Stimulated activated memory B cell treated with anti-CD40 and anti-IgM and Interleukin-4, amounts not matched to agents 10 μg/mL and 1 μg/mL and 100 μg/mL, for 72 hours (primary cell): ENCODE measurements around the gene HDAC3.
A peak's percentile ranks its signal among the peaks of the same experiment; 100 is the strongest.

ENCODE experiments used
- ATAC-seq: fragments of 150-1000 bp; cut with Tn5 transposase; 2 replicates; pipeline ENCODE4 v1.10.0; 2021
- H3K27ac Mint-ChIP-seq: one replicate; pipeline ENCODE4 v1.8.0; 2022; ENCODE audit warnings: mild to moderate bottlenecking, mixed read lengths
- H3K27me3 Mint-ChIP-seq: one replicate; pipeline ENCODE4 v1.8.0; 2022; ENCODE audit warnings: mixed read lengths
- H3K36me3 Mint-ChIP-seq: one replicate; pipeline ENCODE4 v1.8.0; 2022; ENCODE audit warnings: mixed read lengths
- H3K4me1 Mint-ChIP-seq: one replicate; pipeline ENCODE4 v1.8.0; 2022; ENCODE audit warnings: mixed read lengths
- H3K4me3 Mint-ChIP-seq: one replicate; pipeline ENCODE4 v1.8.0; 2022; ENCODE audit warnings: mild to moderate bottlenecking, moderate library complexity, mixed read lengths
- H3K9me3 Mint-ChIP-seq: one replicate; pipeline ENCODE4 v1.8.0; 2022; ENCODE audit warnings: mixed read lengths

The HDAC3 gene

GRCh38 chr5:141608046-141608445 lies 28.6 kb downstream of the HDAC3 start:
- peak overlapping the region; percentile 85 for H3K27ac Mint-ChIP-seq
- H3K36me3 Mint-ChIP-seq = peaks cover 32% of the 10 kb centered on the region
- no peak for ATAC-seq
- no peaks in the 10 kb centered on the region for H3K27me3 Mint-ChIP-seq
- no peaks in the 10 kb centered on the region for H3K9me3 Mint-ChIP-seq
- no peak overlapping the region for H3K4me3 Mint-ChIP-seq
- peaks cover 83% of the 10 kb centered on the region for H3K4me1 Mint-ChIP-seq

- Mint-ChIP-seq H3K4me1 (peaks cover 78% of the 10 kb centered on the region), H3K4me3 (peak overlapping the region; percentile 45), H3K36me3 (peaks cover 20% of the 10 kb centered on the region), H3K27ac (peak overlapping the region; percentile 85), H3K27me3 (no peaks in the 10 kb centered on the region), H3K9me3 (no peaks in the 10 kb centered on the region)
- peak; percentile 100 for ATAC-seq
These were observed 30.9 kb downstream of the HDAC3 start for GRCh38 chr5:141605523-141606277.

- peak overlapping the region; percentile 33 for H3K4me3 Mint-ChIP-seq
- peaks cover 15% of the 10 kb centered on the region for H3K36me3 Mint-ChIP-seq
- no peaks in the 10 kb centered on the region for H3K9me3 Mint-ChIP-seq
- ATAC-seq = no peak
- peaks cover 81% of the 10 kb centered on the region for H3K4me1 Mint-ChIP-seq
- peak overlapping the region; percentile 65 for H3K27ac Mint-ChIP-seq
- no peaks in the 10 kb centered on the region for H3K27me3 Mint-ChIP-seq
These were observed 32.5 kb downstream of the HDAC3 start for GRCh38 chr5:141603923-141604717.

- Mint-ChIP-seq H3K27me3 (no peaks in the 10 kb centered on the region), H3K4me3 (no peak overlapping the region), H3K4me1 (peaks cover 77% of the 10 kb centered on the region), H3K9me3 (no peaks in the 10 kb centered on the region), H3K36me3 (peaks cover 12% of the 10 kb centered on the region), H3K27ac (no peak overlapping the region)
- ATAC-seq = no peak
These were observed 34.0 kb downstream of the HDAC3 start for GRCh38 chr5:141602606-141603005.

GRCh38 chr5:141598391-141599345 lies 38.0 kb downstream of the HDAC3 start:
- H3K27ac Mint-ChIP-seq = peak overlapping the region; percentile 65
- H3K27me3 Mint-ChIP-seq = no peaks in the 10 kb centered on the region
- H3K9me3 Mint-ChIP-seq = no peaks in the 10 kb centered on the region
- no peak for ATAC-seq
- H3K4me1 Mint-ChIP-seq = peaks cover 52% of the 10 kb centered on the region
- peaks cover 14% of the 10 kb centered on the region for H3K36me3 Mint-ChIP-seq
- no peak overlapping the region for H3K4me3 Mint-ChIP-seq

GRCh38 chr5:141597814-141598213 lies 38.8 kb downstream of the HDAC3 start:
- Mint-ChIP-seq H3K27ac (no peak overlapping the region), H3K4me3 (no peak overlapping the region), H3K9me3 (no peaks in the 10 kb centered on the region), H3K27me3 (no peaks in the 10 kb centered on the region), H3K36me3 (peaks cover 15% of the 10 kb centered on the region), H3K4me1 (peaks cover 50% of the 10 kb centered on the region)
- no peak for ATAC-seq

- Mint-ChIP-seq H3K9me3 (no peaks in the 10 kb centered on the region), H3K27me3 (no peaks in the 10 kb centered on the region), H3K4me3 (no peak overlapping the region), H3K27ac (no peak overlapping the region), H3K4me1 (peaks cover 50% of the 10 kb centered on the region), H3K36me3 (peaks cover 18% of the 10 kb centered on the region)
- no peak for ATAC-seq
These were observed 39.3 kb downstream of the HDAC3 start for GRCh38 chr5:141597394-141597793.

- no peak for ATAC-seq
- Mint-ChIP-seq H3K4me1 (peaks cover 49% of the 10 kb centered on the region), H3K27ac (no peak overlapping the region), H3K27me3 (no peaks in the 10 kb centered on the region), H3K9me3 (no peaks in the 10 kb centered on the region), H3K4me3 (no peak overlapping the region), H3K36me3 (peaks cover 18% of the 10 kb centered on the region)
These were observed 39.8 kb downstream of the HDAC3 start for GRCh38 chr5:141596867-141597266.

- H3K4me3 Mint-ChIP-seq = no peak overlapping the region
- no peaks in the 10 kb centered on the region for H3K9me3 Mint-ChIP-seq
- ATAC-seq = no peak
- peaks cover 34% of the 10 kb centered on the region for H3K4me1 Mint-ChIP-seq
- no peak overlapping the region for H3K27ac Mint-ChIP-seq
- H3K27me3 Mint-ChIP-seq = no peaks in the 10 kb centered on the region
- peaks cover 31% of the 10 kb centered on the region for H3K36me3 Mint-ChIP-seq
These were observed 46.5 kb downstream of the HDAC3 start for GRCh38 chr5:141590127-141590526.

GRCh38 chr5:141586246-141586645 lies 50.4 kb downstream of the HDAC3 start:
- no peaks in the 10 kb centered on the region for H3K9me3 Mint-ChIP-seq
- H3K4me3 Mint-ChIP-seq = no peak overlapping the region
- no peaks in the 10 kb centered on the region for H3K27me3 Mint-ChIP-seq
- H3K4me1 Mint-ChIP-seq = peaks cover 24% of the 10 kb centered on the region
- H3K27ac Mint-ChIP-seq = no peak overlapping the region
- no peak for ATAC-seq
- H3K36me3 Mint-ChIP-seq = peaks cover 48% of the 10 kb centered on the region

GRCh38 chr5:141585594-141585993 lies 51.1 kb downstream of the HDAC3 start:
- no peaks in the 10 kb centered on the region for H3K27me3 Mint-ChIP-seq
- peaks cover 48% of the 10 kb centered on the region for H3K36me3 Mint-ChIP-seq
- H3K4me1 Mint-ChIP-seq = peaks cover 17% of the 10 kb centered on the region
- no peak overlapping the region for H3K27ac Mint-ChIP-seq
- no peak overlapping the region for H3K4me3 Mint-ChIP-seq
- no peaks in the 10 kb centered on the region for H3K9me3 Mint-ChIP-seq
- no peak for ATAC-seq

- Mint-ChIP-seq H3K36me3 (peaks cover 87% of the 10 kb centered on the region), H3K27me3 (no peaks in the 10 kb centered on the region), H3K4me1 (peaks cover 9% of the 10 kb centered on the region), H3K4me3 (no peak overlapping the region), H3K27ac (no peak overlapping the region), H3K9me3 (no peaks in the 10 kb centered on the region)
- no peak for ATAC-seq
These were observed 62.5 kb downstream of the HDAC3 start for GRCh38 chr5:141574122-141574510.

GRCh38 chr5:141573489-141574121 lies 63.0 kb downstream of the HDAC3 start:
- H3K27me3 Mint-ChIP-seq = no peaks in the 10 kb centered on the region
- no peak for ATAC-seq
- no peak overlapping the region for H3K4me3 Mint-ChIP-seq
- no peaks in the 10 kb centered on the region for H3K9me3 Mint-ChIP-seq
- peaks cover 9% of the 10 kb centered on the region for H3K4me1 Mint-ChIP-seq
- H3K36me3 Mint-ChIP-seq = peaks cover 82% of the 10 kb centered on the region
- no peak overlapping the region for H3K27ac Mint-ChIP-seq
